Activated T-helper 1 cell treated with anti-CD3 and anti-CD28 coated beads, Interleukin-2, amount 50 U/mL, for 16 hours (primary cell): Measurements from ENCODE around the gene VARS2.

Experiments
- DNase-seq, 2 donors: peaks; one replicate each; pipeline ENCODE4 v3.0.0-alpha.2; 2020; ENCODE audit warnings: low read depth in 1 of 2, low spot score in 1 of 2

Gene VARS2

DNA sequence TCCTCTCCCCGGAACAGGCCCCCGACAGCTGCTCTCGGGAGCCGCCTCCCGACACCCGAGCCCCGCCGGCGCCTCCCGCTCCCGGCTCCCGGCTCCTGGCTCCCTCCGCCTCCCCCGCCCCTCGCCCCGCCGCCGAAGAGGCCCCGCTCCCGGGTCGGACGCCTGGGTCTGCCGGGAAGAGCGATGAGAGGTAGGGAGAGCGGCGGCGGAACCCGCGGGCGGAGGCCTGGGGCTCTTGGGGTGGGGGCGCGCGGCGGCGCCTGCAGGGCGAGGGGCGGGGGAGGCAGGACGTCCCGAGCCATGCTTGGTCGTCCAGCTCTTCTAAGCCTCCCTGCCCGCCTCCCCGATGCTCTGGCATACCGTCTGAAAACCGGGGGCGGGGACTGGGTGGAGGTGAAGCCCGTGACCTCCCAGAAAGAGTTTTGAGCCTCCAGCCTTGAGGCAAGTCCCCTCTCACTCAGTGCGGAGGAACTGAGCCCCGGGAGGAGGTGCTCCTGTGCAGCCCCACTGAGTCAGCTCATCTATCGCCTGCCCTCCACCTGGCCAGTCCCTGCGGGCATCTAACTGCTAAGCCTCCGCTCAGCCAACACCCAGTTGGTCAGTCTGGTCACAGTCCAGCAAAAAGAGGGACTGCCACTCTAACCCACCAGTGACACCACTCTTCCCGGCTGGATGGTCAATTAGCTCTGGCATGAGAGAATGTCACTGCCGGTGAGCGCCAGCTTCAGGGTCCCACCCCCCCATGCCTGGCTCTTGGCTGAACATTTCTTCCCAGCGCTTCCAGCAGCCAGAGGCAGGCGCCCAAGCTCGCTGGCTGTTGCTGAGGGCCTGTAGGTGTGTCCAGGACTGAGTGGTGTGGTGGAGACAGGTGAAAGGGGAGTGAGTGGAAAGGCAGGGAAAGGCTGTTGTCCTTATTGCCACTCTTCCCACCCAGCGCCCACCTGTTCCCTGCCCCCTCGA is 29.2 kb upstream of the VARS2 start:
- DNase-seq: peak in 1 of 2 donors; percentile 15

DNA sequence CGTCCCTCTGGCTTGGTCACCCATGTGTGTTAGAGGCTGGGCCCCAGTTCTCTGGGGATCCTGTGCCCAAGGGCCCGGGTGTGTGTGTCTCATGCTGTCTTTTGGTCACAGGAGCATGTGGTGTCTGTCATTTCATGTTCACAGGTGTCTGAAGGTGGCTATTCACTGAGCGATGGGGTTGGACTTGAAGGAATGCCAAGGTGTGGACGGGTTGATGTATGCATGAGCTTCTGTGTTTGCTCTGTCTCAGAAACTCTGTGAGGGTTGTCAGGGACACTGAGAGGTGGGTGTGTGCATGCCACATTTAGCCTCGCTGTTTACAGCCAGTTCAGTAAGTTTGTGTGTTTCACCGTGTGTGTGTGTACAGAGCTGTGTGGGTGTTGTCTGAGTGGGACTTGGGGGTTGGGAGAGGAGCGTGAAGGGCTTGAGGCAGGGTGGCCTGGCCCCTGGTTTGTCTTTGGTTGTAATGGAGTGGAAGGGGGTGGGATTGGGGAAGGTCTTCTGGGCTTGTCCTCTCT is 28.5 kb upstream of the VARS2 start:
- no peak for DNase-seq

DNA sequence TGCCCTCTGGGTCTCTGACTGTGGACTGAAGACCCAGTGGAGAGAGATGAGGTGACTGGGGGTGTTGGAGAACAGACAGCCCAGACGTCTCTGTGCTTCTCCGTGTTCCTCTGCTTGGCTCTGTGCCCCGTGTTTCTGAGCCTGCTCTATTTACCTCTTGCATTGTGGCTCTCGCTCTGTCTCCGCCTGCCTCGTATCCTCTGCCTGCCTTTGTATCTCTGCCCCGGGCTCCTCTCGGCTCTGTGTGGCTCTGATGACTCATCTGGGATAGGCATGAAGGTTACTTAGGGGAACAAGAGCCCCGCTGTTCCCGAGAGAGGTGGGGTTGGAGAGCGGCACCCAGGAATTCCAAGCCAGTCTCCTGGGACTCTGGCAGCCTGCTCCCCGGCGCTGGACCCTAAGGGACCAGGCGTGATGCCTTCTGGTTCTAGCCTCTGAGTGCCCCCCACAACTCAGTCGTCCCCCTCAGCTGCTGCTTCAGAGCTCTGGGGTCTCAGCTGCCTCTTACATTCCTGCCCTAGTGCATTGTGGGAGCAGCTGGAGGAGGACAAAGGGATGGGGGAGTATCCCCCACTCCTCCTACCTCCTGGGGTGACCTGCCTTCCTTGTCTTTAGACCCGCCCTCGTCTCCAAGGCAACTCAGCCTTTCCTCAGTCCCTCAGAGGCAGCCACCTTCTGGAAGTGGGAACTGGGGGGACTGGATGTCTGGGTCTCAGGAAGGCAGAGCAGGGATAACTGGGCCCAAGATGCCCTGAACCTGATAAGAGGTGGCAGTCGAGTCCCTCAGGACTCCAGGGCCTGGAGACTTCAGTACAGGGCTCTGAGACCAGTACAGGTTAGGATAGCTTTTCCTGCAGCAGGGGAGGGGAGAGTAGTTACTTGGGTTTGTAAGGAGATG is 27.8 kb upstream of the VARS2 start:
- DNase-seq: no peak

DNA sequence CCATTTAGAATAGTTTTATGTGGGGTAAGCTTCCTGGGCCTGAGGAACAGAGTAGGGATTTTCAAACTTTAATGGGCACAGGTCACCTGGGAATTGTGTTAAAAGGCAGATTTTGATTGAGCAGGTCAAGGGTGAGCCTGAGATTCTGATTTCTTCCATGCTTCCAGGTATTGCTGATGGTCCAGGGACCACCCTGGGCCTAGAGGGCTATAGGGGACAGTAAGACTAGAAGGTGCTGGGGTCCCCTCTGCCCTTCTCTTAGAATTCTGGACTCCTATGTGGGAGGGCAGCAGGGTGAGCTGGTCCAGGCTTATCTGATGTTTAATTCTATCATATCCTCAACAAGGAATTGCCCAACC is 27.2 kb upstream of the VARS2 start:
- no peak for DNase-seq

DNA sequence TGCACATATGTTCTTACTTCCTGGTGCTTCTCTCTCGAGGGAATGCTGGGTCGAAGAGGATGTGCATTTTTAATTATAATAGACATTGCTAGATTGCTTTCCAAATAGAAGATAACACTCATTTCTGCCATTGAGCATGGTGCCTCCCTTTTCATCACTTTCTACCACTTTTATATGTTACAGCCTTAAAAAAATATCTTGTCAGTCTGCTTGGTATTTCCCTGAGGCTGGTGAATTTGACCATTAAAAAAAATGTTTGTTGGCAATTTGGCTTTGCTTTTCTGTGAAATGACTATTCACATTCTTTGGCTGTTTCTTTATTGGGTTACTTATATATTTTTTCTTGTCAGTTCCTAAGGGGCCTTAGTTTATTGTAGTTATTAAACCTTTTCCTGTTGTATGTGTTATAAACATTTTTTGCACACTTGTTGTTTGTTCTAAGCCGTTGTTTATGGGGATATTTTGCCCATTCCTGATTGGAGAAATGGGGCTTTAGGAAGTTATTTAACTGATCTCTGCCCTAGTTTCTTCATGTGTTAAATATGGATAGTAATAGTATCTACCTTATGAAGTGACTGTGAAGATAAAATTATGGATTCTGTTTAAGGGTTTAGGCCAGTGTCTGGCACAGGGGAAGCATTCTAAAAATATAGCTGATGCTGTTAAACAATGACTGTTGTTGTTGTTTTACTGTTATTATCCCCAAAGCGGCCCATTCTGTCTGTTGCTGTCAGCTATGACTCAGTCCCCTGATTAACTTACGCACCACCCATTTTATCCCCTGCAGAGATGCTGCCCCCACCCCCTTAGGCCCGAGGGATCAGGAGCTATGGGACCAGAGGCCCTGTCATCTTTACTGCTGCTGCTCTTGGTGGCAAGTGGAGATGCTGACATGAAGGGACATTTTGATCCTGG is 25.9 kb upstream of the VARS2 start:
- no peak for DNase-seq

DNA sequence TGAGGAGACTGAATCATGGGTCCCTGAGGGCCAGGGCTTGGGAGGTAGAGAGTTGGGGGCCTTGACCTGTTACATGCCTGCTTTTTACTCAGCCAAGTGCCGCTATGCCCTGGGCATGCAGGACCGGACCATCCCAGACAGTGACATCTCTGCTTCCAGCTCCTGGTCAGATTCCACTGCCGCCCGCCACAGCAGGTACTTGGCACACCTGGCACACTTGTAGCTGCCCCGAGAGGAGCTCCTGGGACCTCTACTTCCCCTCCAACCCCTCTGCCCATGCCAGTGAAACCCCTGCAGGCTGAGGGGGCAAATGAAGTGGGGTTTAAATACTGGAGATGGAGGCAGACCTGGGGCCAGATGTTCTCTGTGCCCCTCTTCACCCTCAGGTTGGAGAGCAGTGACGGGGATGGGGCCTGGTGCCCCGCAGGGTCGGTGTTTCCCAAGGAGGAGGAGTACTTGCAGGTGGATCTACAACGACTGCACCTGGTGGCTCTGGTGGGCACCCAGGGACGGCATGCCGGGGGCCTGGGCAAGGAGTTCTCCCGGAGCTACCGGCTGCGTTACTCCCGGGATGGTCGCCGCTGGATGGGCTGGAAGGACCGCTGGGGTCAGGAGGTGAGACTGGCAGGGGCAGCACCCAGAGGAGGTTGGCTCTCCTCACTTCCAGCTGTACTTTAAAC is 25.1 kb upstream of the VARS2 start:
- DNase-seq: no peak

DNA sequence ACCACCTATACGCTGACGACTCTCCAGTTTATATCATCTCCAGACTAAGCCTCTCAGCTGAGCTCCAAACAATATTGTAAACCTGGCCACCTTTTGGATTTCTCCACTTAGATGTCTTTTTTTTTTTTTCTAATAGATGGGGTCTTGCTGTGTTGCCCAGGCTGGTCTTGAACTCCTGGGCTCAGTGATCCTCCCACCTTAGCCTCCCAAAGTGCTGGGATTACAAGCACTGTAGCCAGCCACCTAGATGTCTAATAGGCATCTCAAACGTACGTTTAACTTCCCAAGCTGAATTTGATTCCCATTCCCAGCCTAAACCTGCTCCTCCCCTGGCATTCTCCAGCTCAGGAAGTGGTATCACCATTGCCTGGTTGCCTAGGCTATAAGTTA is 24.5 kb upstream of the VARS2 start:
- DNase-seq: no peak

DNA sequence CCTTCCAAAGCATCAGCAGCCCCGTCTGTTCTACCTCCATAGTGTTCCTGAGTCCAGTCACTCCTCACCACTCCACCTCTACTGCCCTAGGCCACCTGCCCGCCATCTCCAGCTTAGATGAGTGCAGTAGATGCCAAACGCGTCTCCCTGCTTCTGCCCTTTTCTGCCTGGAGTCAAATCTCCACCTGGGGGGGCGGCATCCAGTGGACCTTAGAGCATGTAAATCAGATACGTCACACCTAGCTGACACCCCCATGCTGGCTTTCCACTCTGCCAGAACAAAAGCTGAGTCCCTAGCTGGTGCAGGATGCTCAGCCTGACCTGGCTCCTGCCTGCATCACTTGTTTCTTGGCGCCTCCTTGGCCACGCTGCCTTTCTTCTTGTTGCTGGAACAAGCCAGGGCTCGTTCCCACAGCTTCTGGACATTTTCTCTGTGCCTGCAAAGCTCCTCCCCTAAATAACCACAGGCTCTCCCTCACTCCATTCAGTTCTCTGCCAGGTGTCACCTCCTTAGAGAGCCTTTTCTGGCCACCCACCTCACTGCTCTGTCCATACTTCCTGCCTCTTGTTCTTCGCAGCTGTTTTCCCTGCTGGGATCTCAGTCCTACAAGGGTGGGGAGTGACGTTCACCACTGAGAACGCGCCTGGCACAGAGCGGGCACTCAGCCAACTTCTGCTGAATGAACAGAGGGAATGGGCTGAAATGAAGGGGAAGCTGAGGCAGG is 24.0 kb upstream of the VARS2 start:
- DNase-seq: no peak

DNA sequence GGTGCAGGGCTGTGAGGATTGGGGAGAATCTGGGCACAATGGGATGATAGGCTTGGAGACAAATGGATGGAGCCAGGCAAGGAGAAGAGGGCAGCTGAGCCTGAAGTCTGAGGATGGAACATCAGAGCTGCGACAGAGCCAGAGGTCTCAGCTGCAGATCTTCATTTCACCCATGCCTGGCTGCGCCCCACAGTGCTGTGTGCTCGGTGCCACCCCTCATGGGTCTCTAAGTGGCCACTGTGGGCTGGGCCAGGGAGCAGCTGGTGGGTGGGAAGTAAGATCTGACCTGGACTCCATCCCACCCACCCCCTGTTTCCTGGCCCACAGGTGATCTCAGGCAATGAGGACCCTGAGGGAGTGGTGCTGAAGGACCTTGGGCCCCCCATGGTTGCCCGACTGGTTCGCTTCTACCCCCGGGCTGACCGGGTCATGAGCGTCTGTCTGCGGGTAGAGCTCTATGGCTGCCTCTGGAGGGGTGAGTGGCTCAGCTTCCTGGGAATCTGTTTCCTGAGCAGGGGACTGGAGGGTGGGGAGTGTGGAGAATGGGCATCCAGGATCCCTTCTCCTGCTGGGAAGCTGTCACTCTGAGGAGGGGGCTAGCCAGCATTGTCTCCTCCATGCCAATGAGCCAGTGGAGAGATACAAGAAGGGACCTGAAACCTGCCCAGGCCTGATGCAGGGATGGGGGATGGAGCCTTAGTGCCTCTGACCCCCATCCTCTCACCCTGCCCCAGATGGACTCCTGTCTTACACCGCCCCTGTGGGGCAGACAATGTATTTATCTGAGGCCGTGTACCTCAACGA is 23.2 kb upstream of the VARS2 start:
- DNase-seq: no peak

DNA sequence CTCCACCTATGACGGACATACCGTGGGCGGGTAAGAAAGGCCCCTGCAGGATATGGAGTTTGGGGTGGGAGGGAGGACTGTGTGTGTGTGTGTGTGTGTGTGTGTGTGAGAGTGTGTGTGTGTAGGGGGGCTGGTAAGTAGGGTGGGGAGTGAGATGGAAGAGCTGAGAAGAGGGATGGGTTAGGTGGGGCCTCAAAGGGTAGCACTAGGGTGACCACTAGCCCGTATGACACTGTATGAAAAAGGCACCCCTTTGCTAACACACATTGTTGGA is 22.7 kb upstream of the VARS2 start:
- no peak for DNase-seq

DNA sequence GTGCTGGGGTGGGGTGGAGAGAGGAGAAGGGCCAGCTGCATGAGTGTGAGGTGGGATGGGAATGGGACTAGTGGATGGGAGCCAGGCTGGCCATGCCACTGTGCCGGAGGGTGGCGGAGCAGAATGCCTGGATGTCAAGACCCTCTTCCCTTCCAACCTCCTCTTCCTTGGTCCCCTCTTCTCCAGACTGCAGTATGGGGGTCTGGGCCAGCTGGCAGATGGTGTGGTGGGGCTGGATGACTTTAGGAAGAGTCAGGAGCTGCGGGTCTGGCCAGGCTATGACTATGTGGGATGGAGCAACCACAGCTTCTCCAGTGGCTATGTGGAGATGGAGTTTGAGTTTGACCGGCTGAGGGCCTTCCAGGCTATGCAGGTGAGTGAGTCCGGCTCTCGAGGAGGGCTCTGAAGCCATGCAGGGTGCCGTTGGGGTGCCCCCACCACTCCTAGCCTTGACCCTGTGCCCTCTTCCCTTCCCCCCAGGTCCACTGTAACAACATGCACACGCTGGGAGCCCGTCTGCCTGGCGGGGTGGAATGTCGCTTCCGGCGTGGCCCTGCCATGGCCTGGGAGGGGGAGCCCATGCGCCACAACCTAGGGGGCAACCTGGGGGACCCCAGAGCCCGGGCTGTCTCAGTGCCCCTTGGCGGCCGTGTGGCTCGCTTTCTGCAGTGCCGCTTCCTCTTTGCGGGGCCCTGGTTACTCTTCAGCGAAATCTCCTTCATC is 22.1 kb upstream of the VARS2 start:
- DNase-seq: no peak

DNA sequence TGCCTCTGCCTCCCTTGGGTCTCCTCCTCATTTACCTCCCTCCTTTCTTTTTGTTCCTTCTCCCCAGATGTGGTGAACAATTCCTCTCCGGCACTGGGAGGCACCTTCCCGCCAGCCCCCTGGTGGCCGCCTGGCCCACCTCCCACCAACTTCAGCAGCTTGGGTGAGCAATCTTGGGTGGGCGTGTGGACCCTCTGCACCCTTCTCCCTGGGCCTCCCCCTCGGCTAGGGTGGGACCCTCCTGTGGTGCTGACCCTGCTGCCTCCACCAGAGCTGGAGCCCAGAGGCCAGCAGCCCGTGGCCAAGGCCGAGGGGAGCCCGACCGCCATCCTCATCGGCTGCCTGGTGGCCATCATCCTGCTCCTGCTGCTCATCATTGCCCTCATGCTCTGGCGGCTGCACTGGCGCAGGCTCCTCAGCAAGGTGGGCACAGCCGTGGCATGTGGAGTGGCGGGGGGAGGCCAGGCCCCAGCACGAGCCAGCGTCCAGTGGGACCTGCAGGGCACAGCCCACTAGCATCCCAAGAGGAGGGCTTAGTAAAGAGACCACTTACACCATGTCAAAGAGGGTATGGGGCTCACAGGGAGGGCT is 20.9 kb upstream of the VARS2 start:
- no peak for DNase-seq

DNA sequence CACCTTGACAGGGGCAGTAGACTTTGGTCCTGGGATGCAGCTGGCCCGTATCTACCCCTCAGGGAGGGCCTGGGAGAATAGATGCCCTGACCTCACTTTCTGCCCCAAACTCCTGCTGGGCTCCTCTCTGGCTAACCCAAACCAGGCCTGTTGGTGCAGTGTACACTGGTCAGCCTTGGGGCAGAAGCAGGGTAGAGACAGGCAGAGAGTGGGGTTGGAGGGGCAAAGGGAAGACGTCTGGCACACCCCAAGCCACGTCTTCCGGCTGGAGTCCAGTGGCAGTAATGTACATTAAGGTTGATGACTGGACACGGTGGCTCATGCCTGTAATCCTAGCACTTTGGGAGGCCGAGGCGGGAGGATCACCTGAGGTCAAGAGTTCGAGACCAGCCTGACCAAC is 20.4 kb upstream of the VARS2 start:
- no peak for DNase-seq

DNA sequence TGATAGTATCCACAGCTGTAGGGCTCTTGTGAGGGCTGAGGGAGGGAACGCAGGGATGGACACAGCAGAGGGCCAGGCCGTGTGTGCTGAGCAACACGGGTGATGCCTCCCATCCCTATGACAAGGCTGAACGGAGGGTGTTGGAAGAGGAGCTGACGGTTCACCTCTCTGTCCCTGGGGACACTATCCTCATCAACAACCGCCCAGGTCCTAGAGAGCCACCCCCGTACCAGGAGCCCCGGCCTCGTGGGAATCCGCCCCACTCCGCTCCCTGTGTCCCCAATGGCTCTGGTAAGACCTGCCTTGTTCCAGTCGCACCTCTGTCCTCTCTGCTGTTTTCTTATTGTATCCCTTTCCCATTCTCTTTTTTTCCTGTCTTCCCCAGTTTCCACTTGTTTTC is 19.7 kb upstream of the VARS2 start:
- no peak for DNase-seq

DNA sequence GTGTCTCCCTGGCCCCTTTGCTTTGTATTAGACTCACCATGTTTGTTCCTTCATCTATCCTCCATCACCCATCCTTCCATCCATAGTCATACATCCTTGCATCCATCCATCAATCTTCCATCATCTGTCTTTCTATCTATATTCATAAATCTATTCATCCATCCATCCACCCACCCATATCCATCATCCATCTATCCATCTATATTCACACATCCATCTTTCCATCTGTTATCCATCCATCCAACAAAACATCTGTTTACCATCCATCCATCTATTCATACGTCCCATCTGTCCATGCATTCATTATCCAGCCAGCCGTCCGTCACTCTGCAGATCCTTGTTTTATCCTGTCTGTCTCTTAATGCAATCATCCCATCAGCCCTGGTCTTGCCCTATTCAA is 19.1 kb upstream of the VARS2 start:
- DNase-seq: no peak

DNA sequence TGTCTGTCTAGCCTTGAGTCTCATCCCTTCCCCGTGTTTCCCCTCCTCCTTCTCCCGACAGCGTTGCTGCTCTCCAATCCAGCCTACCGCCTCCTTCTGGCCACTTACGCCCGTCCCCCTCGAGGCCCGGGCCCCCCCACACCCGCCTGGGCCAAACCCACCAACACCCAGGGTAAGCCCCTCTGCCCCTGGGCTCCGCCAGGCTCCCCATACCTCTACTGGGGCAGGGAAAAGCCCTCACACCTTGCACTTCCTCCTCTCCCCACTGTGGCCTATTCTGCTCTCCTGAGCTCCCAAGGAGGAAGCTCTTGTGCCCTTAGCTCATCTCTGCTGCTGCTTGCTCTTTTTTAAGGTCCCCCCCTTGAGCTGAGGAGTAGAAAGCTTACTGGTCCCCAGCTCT is 18.7 kb upstream of the VARS2 start:
- no peak for DNase-seq

DNA sequence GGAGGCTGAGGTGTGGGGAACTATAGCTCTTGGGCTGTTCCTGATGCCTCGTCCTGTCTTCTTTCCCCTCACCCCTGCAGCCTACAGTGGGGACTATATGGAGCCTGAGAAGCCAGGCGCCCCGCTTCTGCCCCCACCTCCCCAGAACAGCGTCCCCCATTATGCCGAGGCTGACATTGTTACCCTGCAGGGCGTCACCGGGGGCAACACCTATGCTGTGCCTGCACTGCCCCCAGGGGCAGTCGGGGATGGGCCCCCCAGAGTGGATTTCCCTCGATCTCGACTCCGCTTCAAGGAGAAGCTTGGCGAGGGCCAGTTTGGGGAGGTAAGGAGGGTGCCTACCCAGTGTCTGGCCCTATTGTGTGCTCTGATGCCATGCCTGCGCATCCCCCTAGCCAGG is 17.5 kb upstream of the VARS2 start:
- DNase-seq: no peak

DNA sequence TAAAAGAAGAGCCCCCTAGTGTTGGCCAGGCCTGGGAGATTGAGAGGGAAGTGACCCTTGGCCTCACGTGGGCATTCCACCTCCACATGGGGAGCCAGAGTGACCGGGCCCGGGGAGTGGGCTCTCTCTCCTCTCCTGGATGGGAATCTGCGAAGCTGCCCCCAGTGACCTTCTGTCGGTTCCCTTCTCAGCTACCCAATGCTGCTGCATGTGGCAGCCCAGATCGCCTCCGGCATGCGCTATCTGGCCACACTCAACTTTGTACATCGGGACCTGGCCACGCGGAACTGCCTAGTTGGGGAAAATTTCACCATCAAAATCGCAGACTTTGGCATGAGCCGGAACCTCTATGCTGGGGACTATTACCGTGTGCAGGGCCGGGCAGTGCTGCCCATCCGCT is 16.2 kb upstream of the VARS2 start:
- no peak for DNase-seq
